SK-N-SH (cell line): Measurements from ENCODE around the gene TUSC7.

Source experiments
- CTCF ChIP-seq: fragments of 200-600 bp; sonication (generic); IDR thresholded peaks from 2 replicates; pipeline ENCODE4 v1.6.1; 2017; ENCODE audit warnings: antibody characterized with exemption, mild to moderate bottlenecking, moderate library complexity
- EZH2phosphoT487 ChIP-seq: fragments of 200-600 bp; sonication (generic); IDR thresholded peaks from 2 replicates; pipeline ENCODE4 v1.6.1; 2017; ENCODE audit warnings: low read depth, mixed run types, mild to moderate bottlenecking, antibody characterized with exemption, moderate library complexity, borderline replicate concordance
- FOXM1 ChIP-seq: IDR thresholded peaks from 2 replicates; pipeline ENCODE4 v1.4.0; 2012; ENCODE audit warnings: low read depth, mild to moderate bottlenecking
- GABPA ChIP-seq: IDR thresholded peaks from 2 replicates; pipeline ENCODE4 v1.4.0; 2012; ENCODE audit warnings: low read depth, mild to moderate bottlenecking
- PBX3 ChIP-seq: IDR thresholded peaks from 2 replicates; pipeline ENCODE4; 2012
- POLR2AphosphoS5 ChIP-seq: IDR thresholded peaks from 2 replicates; pipeline ENCODE4 v1.6.1; 2012; ENCODE audit warnings: low read depth, low read length
- RFX5 ChIP-seq: IDR thresholded peaks from 2 replicates; pipeline ENCODE4 v1.6.1; 2012; ENCODE audit warnings: mild to moderate bottlenecking, improper control_type of control experiment, low read length
- TAF1 ChIP-seq: IDR thresholded peaks from 2 replicates; pipeline ENCODE4 v1.6.1; 2012; ENCODE audit warnings: low read depth, mild to moderate bottlenecking, low read length, moderate library complexity, borderline replicate concordance
- TCF12 ChIP-seq: IDR thresholded peaks from 2 replicates; pipeline ENCODE4 v1.4.0; 2012
- TF ChIP-seq, protein P1 (sequence below): IDR thresholded peaks from 2 replicates; pipeline ENCODE4 v1.4.0; 2012; ENCODE audit warnings: low read depth
- TF ChIP-seq, protein P2 (sequence below): IDR thresholded peaks from 2 replicates; pipeline ENCODE4 v1.6.1; 2012; ENCODE audit warnings: mild to moderate bottlenecking, low read depth, low read length, moderate library complexity

DNA sequence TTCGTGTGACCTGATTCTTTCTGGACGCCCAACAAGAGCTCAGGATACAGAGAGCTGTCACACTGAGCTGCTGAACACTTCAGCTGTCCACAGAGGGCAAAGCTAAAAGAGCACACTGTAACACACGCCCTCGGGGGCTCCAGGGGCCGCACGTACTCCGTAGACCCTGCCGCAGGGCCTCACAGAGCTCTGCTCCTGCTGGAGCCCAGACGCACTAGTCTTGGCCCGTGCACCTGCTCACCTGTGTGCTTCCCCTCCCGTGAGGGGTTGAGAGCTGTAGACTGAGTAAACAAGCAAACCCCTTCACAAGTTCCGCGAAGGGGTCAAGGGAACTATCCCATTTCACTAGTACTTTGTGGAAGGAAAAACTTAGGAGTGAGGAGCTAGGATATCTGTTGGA is 30.7 kb upstream of the TUSC7 start:
- TF ChIP-seq, protein P1, sequence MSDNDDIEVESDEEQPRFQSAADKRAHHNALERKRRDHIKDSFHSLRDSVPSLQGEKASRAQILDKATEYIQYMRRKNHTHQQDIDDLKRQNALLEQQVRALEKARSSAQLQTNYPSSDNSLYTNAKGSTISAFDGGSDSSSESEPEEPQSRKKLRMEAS: no peak
- TF ChIP-seq CTCF (no peak), EZH2phosphoT487 (no peak), FOXM1 (no peak), GABPA (no peak), RFX5 (no peak), POLR2AphosphoS5 (no peak), PBX3 (no peak), TAF1 (no peak), TCF12 (no peak)
- TF ChIP-seq, protein P2, sequence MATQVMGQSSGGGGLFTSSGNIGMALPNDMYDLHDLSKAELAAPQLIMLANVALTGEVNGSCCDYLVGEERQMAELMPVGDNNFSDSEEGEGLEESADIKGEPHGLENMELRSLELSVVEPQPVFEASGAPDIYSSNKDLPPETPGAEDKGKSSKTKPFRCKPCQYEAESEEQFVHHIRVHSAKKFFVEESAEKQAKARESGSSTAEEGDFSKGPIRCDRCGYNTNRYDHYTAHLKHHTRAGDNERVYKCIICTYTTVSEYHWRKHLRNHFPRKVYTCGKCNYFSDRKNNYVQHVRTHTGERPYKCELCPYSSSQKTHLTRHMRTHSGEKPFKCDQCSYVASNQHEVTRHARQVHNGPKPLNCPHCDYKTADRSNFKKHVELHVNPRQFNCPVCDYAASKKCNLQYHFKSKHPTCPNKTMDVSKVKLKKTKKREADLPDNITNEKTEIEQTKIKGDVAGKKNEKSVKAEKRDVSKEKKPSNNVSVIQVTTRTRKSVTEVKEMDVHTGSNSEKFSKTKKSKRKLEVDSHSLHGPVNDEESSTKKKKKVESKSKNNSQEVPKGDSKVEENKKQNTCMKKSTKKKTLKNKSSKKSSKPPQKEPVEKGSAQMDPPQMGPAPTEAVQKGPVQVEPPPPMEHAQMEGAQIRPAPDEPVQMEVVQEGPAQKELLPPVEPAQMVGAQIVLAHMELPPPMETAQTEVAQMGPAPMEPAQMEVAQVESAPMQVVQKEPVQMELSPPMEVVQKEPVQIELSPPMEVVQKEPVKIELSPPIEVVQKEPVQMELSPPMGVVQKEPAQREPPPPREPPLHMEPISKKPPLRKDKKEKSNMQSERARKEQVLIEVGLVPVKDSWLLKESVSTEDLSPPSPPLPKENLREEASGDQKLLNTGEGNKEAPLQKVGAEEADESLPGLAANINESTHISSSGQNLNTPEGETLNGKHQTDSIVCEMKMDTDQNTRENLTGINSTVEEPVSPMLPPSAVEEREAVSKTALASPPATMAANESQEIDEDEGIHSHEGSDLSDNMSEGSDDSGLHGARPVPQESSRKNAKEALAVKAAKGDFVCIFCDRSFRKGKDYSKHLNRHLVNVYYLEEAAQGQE: no peak
